ENCODE results near the gene ATP8B3.

ATP8B3 gene

GRCh38 chr19:1830978-1831377 is 18.9 kb upstream of the ATP8B3 start:
- TF ChIP-seq SIN3A (IDR thresholded peaks at IDR 0.05; ENCODE audit: borderline replicate concordance, insufficient read depth, low read length) (no peak), POLR2AphosphoS5 (IDR thresholded peaks at IDR 0.05; ENCODE audit: low read depth, low read length) (no peak), REST (IDR thresholded peaks at IDR 0.05; ENCODE audit: insufficient read depth in 1 of 2, low read depth in 2 of 2, low read length in 2 of 2) (no peak), TAF1 (IDR thresholded peaks at IDR 0.05; ENCODE audit: borderline replicate concordance, insufficient read depth, low read length) (no peak), FOXP2 (optimal IDR thresholded peaks at IDR 0.05; ENCODE audit: borderline replicate concordance, extremely low read depth, extremely low read length, insufficient read depth) (no peak)

- TF ChIP-seq TAF1 (IDR thresholded peaks at IDR 0.05; ENCODE audit: borderline replicate concordance, insufficient read depth, low read length): no peak
- TF ChIP-seq REST (IDR thresholded peaks at IDR 0.05; ENCODE audit: insufficient read depth in 1 of 2, low read depth in 2 of 2, low read length in 2 of 2): no peak
These were observed 18.5 kb upstream of the ATP8B3 start for GRCh38 chr19:1830568-1830967.

GRCh38 chr19:1829958-1830357 is 17.9 kb upstream of the ATP8B3 start:
- no peak for TF ChIP-seq POLR2AphosphoS5 (IDR thresholded peaks at IDR 0.05; ENCODE audit: low read depth, low read length)
- no peak for TF ChIP-seq REST (IDR thresholded peaks at IDR 0.05; ENCODE audit: insufficient read depth in 1 of 2, low read depth in 2 of 2, low read length in 2 of 2)
- no peak for TF ChIP-seq SIN3A (IDR thresholded peaks at IDR 0.05; ENCODE audit: borderline replicate concordance, insufficient read depth, low read length)
- TF ChIP-seq TAF1 (IDR thresholded peaks at IDR 0.05; ENCODE audit: borderline replicate concordance, insufficient read depth, low read length): no peak
- no peak for TF ChIP-seq FOXP2 (optimal IDR thresholded peaks at IDR 0.05; ENCODE audit: borderline replicate concordance, extremely low read depth, extremely low read length, insufficient read depth)

- TF ChIP-seq SIN3A (IDR thresholded peaks at IDR 0.05; ENCODE audit: borderline replicate concordance, insufficient read depth, low read length): no peak
- peak; percentile 17 for TF ChIP-seq FOXP2 (optimal IDR thresholded peaks at IDR 0.05; ENCODE audit: borderline replicate concordance, extremely low read depth, extremely low read length, insufficient read depth)
- no peak for TF ChIP-seq TAF1 (IDR thresholded peaks at IDR 0.05; ENCODE audit: borderline replicate concordance, insufficient read depth, low read length)
These were observed 16.5 kb upstream of the ATP8B3 start for GRCh38 chr19:1828279-1829238.

GRCh38 chr19:1827566-1828278 is 15.6 kb upstream of the ATP8B3 start:
- TF ChIP-seq SIN3A (IDR thresholded peaks at IDR 0.05; ENCODE audit: borderline replicate concordance, insufficient read depth, low read length) (no peak), POLR2AphosphoS5 (IDR thresholded peaks at IDR 0.05; ENCODE audit: low read depth, low read length) (no peak), TAF1 (IDR thresholded peaks at IDR 0.05; ENCODE audit: borderline replicate concordance, insufficient read depth, low read length) (no peak), REST (IDR thresholded peaks at IDR 0.05; ENCODE audit: insufficient read depth in 1 of 2, low read depth in 2 of 2, low read length in 2 of 2) (no peak), FOXP2 (optimal IDR thresholded peaks at IDR 0.05; ENCODE audit: borderline replicate concordance, extremely low read depth, extremely low read length, insufficient read depth) (no peak)
